Stimulated activated effector memory CD8-positive, alpha-beta T cell treated with anti-CD3 and anti-CD28 coated beads, Interleukin-12 subunit alpha, Interleukin-12 subunit beta, amount 100 ng/mL, for 72 hours (primary cell): ENCODE measurements around the gene MTX1.
"Not testable (repeated sequence)": the region's sequence is repeated elsewhere in the genome, so short reads cannot be mapped to it uniquely, and the experiment has no call there.

Source experiments
- ATAC-seq: fragments of 150-1000 bp; cut with Tn5 transposase; 2 replicates; pipeline ENCODE4 v1.10.0; 2021
- DNase-seq, 2 donors: peaks; one replicate each; pipeline ENCODE4 v3.0.0; 2021 to 2022; ENCODE audit warnings: low spot score in 2 of 2
- H3K27ac Mint-ChIP-seq: one replicate; pipeline ENCODE4 v1.8.0; 2022; ENCODE audit warnings: mild to moderate bottlenecking, mixed read lengths
- H3K36me3 Mint-ChIP-seq: one replicate; pipeline ENCODE4 v1.8.0; 2022; ENCODE audit warnings: mild to moderate bottlenecking, mixed read lengths
- H3K4me1 Mint-ChIP-seq: one replicate; pipeline ENCODE4 v1.8.0; 2022; ENCODE audit warnings: mixed read lengths
- H3K4me3 Mint-ChIP-seq: one replicate; pipeline ENCODE4 v1.8.0; 2022; ENCODE audit warnings: mild to moderate bottlenecking, mixed read lengths
- H3K9me3 Mint-ChIP-seq: one replicate; pipeline ENCODE4 v1.8.0; 2022; ENCODE audit warnings: mixed read lengths

Gene MTX1

GRCh38 chr1:155208541-155209311 is at the start of gene MTX1:
TSS of gene MTX1 (plus strand) at chr1:155208695. CDS start at chr1:155208805, 110 bp downstream.
- peak; percentile 89 for ATAC-seq
- H3K9me3 Mint-ChIP-seq = no peaks in the 10 kb centered on the region
- H3K36me3 Mint-ChIP-seq = peaks cover 21% of the 10 kb centered on the region
- H3K27ac Mint-ChIP-seq = peak within 1 kb of the TSS; percentile 95
- peak; percentile 78 to 91 for DNase-seq
- H3K4me3 Mint-ChIP-seq = peak within 1 kb of the TSS; percentile 84
- H3K4me1 Mint-ChIP-seq = peaks cover 27% of the 10 kb centered on the region

GRCh38 chr1:155158991-155159390 is 49.5 kb upstream of the MTX1 start:
- no peak overlapping the region for H3K4me3 Mint-ChIP-seq
- H3K36me3 Mint-ChIP-seq = no peaks in the 10 kb centered on the region
- DNase-seq = no peak
- no peak overlapping the region for H3K27ac Mint-ChIP-seq
- no peak for ATAC-seq
- no peaks in the 10 kb centered on the region for H3K9me3 Mint-ChIP-seq
- H3K4me1 Mint-ChIP-seq = no peaks in the 10 kb centered on the region

- Mint-ChIP-seq H3K9me3 (no peaks in the 10 kb centered on the region), H3K36me3 (no peaks in the 10 kb centered on the region), H3K4me3 (no peak overlapping the region), H3K27ac (peak overlapping the region; percentile 10), H3K4me1 (no peaks in the 10 kb centered on the region)
- ATAC-seq (no peak), DNase-seq (no peak)
These were observed 48.4 kb upstream of the MTX1 start for GRCh38 chr1:155160128-155160527.

GRCh38 chr1:155162631-155163030 is 45.9 kb upstream of the MTX1 start:
- ATAC-seq = not testable (repeated sequence)

GRCh38 chr1:155163785-155164184 is 44.7 kb upstream of the MTX1 start:
- H3K4me3 Mint-ChIP-seq, DNase-seq, ATAC-seq, H3K36me3 Mint-ChIP-seq, H3K27ac Mint-ChIP-seq, H3K9me3 Mint-ChIP-seq: not testable (repeated sequence)
- H3K4me1 Mint-ChIP-seq = peaks cover 10% of the 10 kb centered on the region

More at GRCh38 chr1:155162631-155163030, 45.9 kb upstream of the MTX1 start:
- not testable (repeated sequence) for H3K36me3 Mint-ChIP-seq, H3K4me3 Mint-ChIP-seq, H3K4me1 Mint-ChIP-seq, H3K9me3 Mint-ChIP-seq, DNase-seq, H3K27ac Mint-ChIP-seq

- H3K4me3 Mint-ChIP-seq, ATAC-seq, DNase-seq, H3K27ac Mint-ChIP-seq, H3K9me3 Mint-ChIP-seq: not testable (repeated sequence)
- Mint-ChIP-seq H3K36me3 (peaks cover 12% of the 10 kb centered on the region), H3K4me1 (peaks cover 17% of the 10 kb centered on the region)
These were observed 43.9 kb upstream of the MTX1 start for GRCh38 chr1:155164625-155165024.

GRCh38 chr1:155166051-155166470 is 42.4 kb upstream of the MTX1 start:
- no peaks in the 10 kb centered on the region for H3K9me3 Mint-ChIP-seq
- H3K27ac Mint-ChIP-seq = no peak overlapping the region
- ATAC-seq = no peak
- H3K4me3 Mint-ChIP-seq = no peak overlapping the region
- peaks cover 18% of the 10 kb centered on the region for H3K4me1 Mint-ChIP-seq
- DNase-seq = no peak
- peaks cover 26% of the 10 kb centered on the region for H3K36me3 Mint-ChIP-seq

- H3K27ac Mint-ChIP-seq = peak overlapping the region; percentile 74
- ATAC-seq = no peak
- peak overlapping the region; percentile 13 for H3K4me3 Mint-ChIP-seq
- peaks cover 18% of the 10 kb centered on the region for H3K4me1 Mint-ChIP-seq
- DNase-seq = no peak
- no peaks in the 10 kb centered on the region for H3K9me3 Mint-ChIP-seq
- peaks cover 32% of the 10 kb centered on the region for H3K36me3 Mint-ChIP-seq
These were observed 41.9 kb upstream of the MTX1 start for GRCh38 chr1:155166471-155167165.

GRCh38 chr1:155167166-155168104 is 41.1 kb upstream of the MTX1 start:
- ATAC-seq (peak; percentile 83), DNase-seq (peak; percentile 80 to 92)
- peaks cover 40% of the 10 kb centered on the region for H3K36me3 Mint-ChIP-seq
- no peaks in the 10 kb centered on the region for H3K9me3 Mint-ChIP-seq
- H3K4me1 Mint-ChIP-seq = peaks cover 25% of the 10 kb centered on the region
- H3K27ac Mint-ChIP-seq = peak overlapping the region; percentile 74
- H3K4me3 Mint-ChIP-seq = peak overlapping the region; percentile 68

GRCh38 chr1:155168105-155168445 is 40.4 kb upstream of the MTX1 start:
- peak overlapping the region; percentile 68 for H3K4me3 Mint-ChIP-seq

GRCh38 chr1:155168456-155169210 is 39.9 kb upstream of the MTX1 start:
- Mint-ChIP-seq H3K4me3 (no peak overlapping the region), H3K9me3 (no peaks in the 10 kb centered on the region), H3K27ac (no peak overlapping the region), H3K36me3 (peaks cover 52% of the 10 kb centered on the region), H3K4me1 (peaks cover 36% of the 10 kb centered on the region)
- no peak for DNase-seq
- no peak for ATAC-seq

More at GRCh38 chr1:155168105-155168445, 40.4 kb upstream of the MTX1 start:
- not testable (repeated sequence) for DNase-seq, ATAC-seq, H3K9me3 Mint-ChIP-seq
- H3K27ac Mint-ChIP-seq = peak overlapping the region; percentile 71
- H3K36me3 Mint-ChIP-seq = peaks cover 46% of the 10 kb centered on the region
- H3K4me1 Mint-ChIP-seq = peaks cover 31% of the 10 kb centered on the region

GRCh38 chr1:155169541-155169940 is 39.0 kb upstream of the MTX1 start:
- Mint-ChIP-seq H3K4me1 (peaks cover 45% of the 10 kb centered on the region), H3K27ac (peak overlapping the region; percentile 63), H3K9me3 (no peaks in the 10 kb centered on the region), H3K4me3 (no peak overlapping the region), H3K36me3 (peaks cover 58% of the 10 kb centered on the region)
- no peak for ATAC-seq
- no peak for DNase-seq

- H3K9me3 Mint-ChIP-seq = no peaks in the 10 kb centered on the region
- ATAC-seq (no peak), DNase-seq (no peak)
- peaks cover 52% of the 10 kb centered on the region for H3K4me1 Mint-ChIP-seq
- peaks cover 65% of the 10 kb centered on the region for H3K36me3 Mint-ChIP-seq
- no peak overlapping the region for H3K4me3 Mint-ChIP-seq
- H3K27ac Mint-ChIP-seq = peak overlapping the region; percentile 63
These were observed 38.3 kb upstream of the MTX1 start for GRCh38 chr1:155170101-155170785.

GRCh38 chr1:155170806-155171205 is 37.7 kb upstream of the MTX1 start:
- H3K9me3 Mint-ChIP-seq = no peaks in the 10 kb centered on the region
- H3K27ac Mint-ChIP-seq = peak overlapping the region; percentile 40
- H3K4me3 Mint-ChIP-seq = peak overlapping the region; percentile 100
- H3K36me3 Mint-ChIP-seq = peaks cover 65% of the 10 kb centered on the region
- H3K4me1 Mint-ChIP-seq = peaks cover 57% of the 10 kb centered on the region
- DNase-seq (no peak), ATAC-seq (no peak)
